H1 (cell line): Measurements from ENCODE around the gene RAG2. TPM values are rescaled to one million over a fixed set of nuclear protein-coding genes. Genes with fewer than 3 reads are reported as not detected.

Experiments
- CTCF ChIA-PET: fragments of 300-600 bp; sonication (Branson Sonifier 250); formaldehyde crosslinking; loops from one replicate; lab custom pipeline; 2021; ENCODE audit not compliant: partially characterized antibody; lab: Charles Lee
- POLR2A ChIA-PET: fragments of 300-600 bp; sonication (Branson Sonifier 250); formaldehyde crosslinking; loops from one replicate; lab custom pipeline; 2021; ENCODE audit warnings: inconsistent platforms; ENCODE audit not compliant: partially characterized antibody; lab: Charles Lee
- DNase-seq, 2 experiments: peaks; one replicate each; pipeline versions ENCODE4 v3.0.0 to v3.0.0-alpha.2; 2010 to 2022; ENCODE audit warnings: low spot score in 2 of 2, low read depth in 1 of 2, mixed read lengths in 1 of 2
- FAIRE-seq: peaks from 2 replicates; lab custom pipeline; 2011; peaks lifted over from hg19 to GRCh38; lab: Jason Lieb, UNC
- H2AFZ ChIP-seq: 2 replicates; pipeline ENCODE4 v1.8.1; 2012; ENCODE audit warnings: low read length, inconsistent platforms
- H2AK5ac ChIP-seq: 2 replicates; pipeline ENCODE4 v1.6.1; 2013; ENCODE audit warnings: low read depth, low read length
- H2BK120ac ChIP-seq: replicated peaks from 2 replicates; pipeline ENCODE3; 2013; ENCODE audit warnings: low read depth, low read length, inconsistent platforms
- H2BK12ac ChIP-seq: 2 replicates; pipeline ENCODE4 v1.6.1; 2013; ENCODE audit warnings: low read depth, low read length
- H2BK15ac ChIP-seq: 2 replicates; pipeline ENCODE4 v1.6.1; 2013; ENCODE audit warnings: low read length
- H2BK20ac ChIP-seq: 2 replicates; pipeline ENCODE4 v1.6.1; 2013; ENCODE audit warnings: low read length
- H2BK5ac ChIP-seq: 2 replicates; pipeline ENCODE4 v1.6.1; 2013; ENCODE audit warnings: low read depth, low read length
- H3K14ac ChIP-seq: 2 replicates; pipeline ENCODE4 v1.6.1; 2013; ENCODE audit warnings: inconsistent platforms; ENCODE audit not compliant: insufficient read length
- H3K18ac ChIP-seq: 2 replicates; pipeline ENCODE4 v1.6.1; 2013; ENCODE audit warnings: low read length; ENCODE audit errors: extremely low read depth
- H3K23ac ChIP-seq: 2 replicates; pipeline ENCODE4 v1.6.1; 2013; ENCODE audit warnings: inconsistent platforms; ENCODE audit not compliant: insufficient read length
- H3K23me2 ChIP-seq: 2 replicates; pipeline ENCODE4 v1.6.1; 2013; ENCODE audit warnings: low read depth, low read length
- H3K27ac ChIP-seq: 2 replicates; pipeline ENCODE4 v1.6.1; 2011; ENCODE audit warnings: low read depth, low read length, inconsistent platforms
- H3K27me3 ChIP-seq, 4 experiments: replicated peaks in 1 of 4; 1 replicate in 1 of 4; 2 replicates in 3 of 4; pipeline versions ENCODE4 v1.6.1 to v1.8.1; 2011 to 2013; ENCODE audit warnings: low read length in 3 of 4, mild to moderate bottlenecking in 3 of 4, inconsistent platforms in 2 of 4, mixed read lengths in 2 of 4, moderate library complexity in 1 of 4; ENCODE audit not compliant: control insufficient read depth in 3 of 4, insufficient read depth in 3 of 4; ENCODE audit errors: extremely low read depth in 1 of 4
- H3K36me3 ChIP-seq, 4 experiments: 2 replicates each; pipeline versions ENCODE4 v1.6.1 to v1.8.1; 2011 to 2013; ENCODE audit warnings: mild to moderate bottlenecking in 4 of 4, low read length in 3 of 4, moderate library complexity in 2 of 4, control low read depth in 1 of 4, inconsistent platforms in 1 of 4; ENCODE audit not compliant: insufficient read depth in 4 of 4, control insufficient read depth in 2 of 4
- H3K4ac ChIP-seq: replicated peaks from 2 replicates; pipeline ENCODE3; 2013; ENCODE audit warnings: low read length, low read depth, mixed read lengths, inconsistent platforms; ENCODE audit not compliant: insufficient read length
- H3K4me1 ChIP-seq, 4 experiments: replicated peaks in 1 of 4; 1 replicate in 1 of 4; 2 replicates in 3 of 4; pipeline versions ENCODE4 v1.6.1 to v1.8.1; 2011 to 2013; ENCODE audit warnings: low read length in 3 of 4, inconsistent platforms in 2 of 4, mixed read lengths in 1 of 4; ENCODE audit not compliant: insufficient read depth in 4 of 4, control insufficient read depth in 3 of 4
- H3K4me2 ChIP-seq, 2 experiments: 2 replicates each; pipeline versions ENCODE4 v1.6.1 to v1.8.1; 2011 to 2013; ENCODE audit warnings: low read depth in 2 of 2, low read length in 2 of 2, control low read depth in 1 of 2, inconsistent platforms in 1 of 2, mild to moderate bottlenecking in 1 of 2; ENCODE audit not compliant: insufficient read depth in 1 of 2
- H3K4me3 ChIP-seq, 4 experiments: fragments of 200-600, 300-600 bp in 1 of 4; sonication (generic), shearing (Covaris generic), sonication (Bioruptor Twin) in 1 of 4; 2 replicates each; pipeline versions ENCODE4 v1.5.1 to v1.8.1; 2011 to 2016; ENCODE audit warnings: low read length in 4 of 4, low read depth in 3 of 4, control low read depth in 2 of 4, inconsistent platforms in 2 of 4, mild to moderate bottlenecking in 2 of 4, mixed read lengths in 1 of 4, moderate library complexity in 1 of 4; ENCODE audit not compliant: insufficient read depth in 2 of 4; ENCODE audit errors: extremely low read depth in 1 of 4
- H3K56ac ChIP-seq: replicated peaks from 2 replicates; pipeline ENCODE3; 2013; ENCODE audit warnings: low read depth, mild to moderate bottlenecking, mixed read lengths, low read length, inconsistent platforms; ENCODE audit not compliant: insufficient read length
- H3K79me1 ChIP-seq: 2 replicates; pipeline ENCODE4 v1.6.1; 2013; ENCODE audit warnings: low read depth, low read length, control low read depth
- H3K79me2 ChIP-seq, 2 experiments: 2 replicates each; pipeline versions ENCODE4 v1.6.1 to v1.8.1; 2012 to 2013; ENCODE audit warnings: low read length in 2 of 2, mild to moderate bottlenecking in 2 of 2, inconsistent platforms in 1 of 2; ENCODE audit not compliant: insufficient read depth in 2 of 2, control insufficient read depth in 1 of 2
- H3K9ac ChIP-seq, 4 experiments: replicated peaks in 1 of 4; 1 replicate in 1 of 4; 2 replicates in 3 of 4; pipeline versions ENCODE4 v1.6.1 to v1.8.1; 2011 to 2013; ENCODE audit warnings: low read depth in 3 of 4, low read length in 3 of 4, control low read depth in 2 of 4, mild to moderate bottlenecking in 2 of 4, moderate library complexity in 2 of 4, inconsistent platforms in 1 of 4; ENCODE audit errors: extremely low read depth in 1 of 4
- H3K9me3 ChIP-seq, 2 experiments: 2 replicates each; pipeline versions ENCODE4 v1.6.1 to v1.8.1; 2012 to 2013; ENCODE audit warnings: mild to moderate bottlenecking in 2 of 2, moderate library complexity in 2 of 2, control low read depth in 1 of 2, inconsistent platforms in 1 of 2, low read depth in 1 of 2, low read length in 1 of 2, mixed read lengths in 1 of 2; ENCODE audit not compliant: insufficient read depth in 2 of 2
- H4K20me1 ChIP-seq, 2 experiments: replicated peaks in 1 of 2; 2 replicates each; pipeline versions ENCODE3 to v1.8.1; 2011 to 2013; ENCODE audit warnings: inconsistent platforms in 2 of 2, low read length in 2 of 2, mild to moderate bottlenecking in 1 of 2; ENCODE audit not compliant: insufficient read depth in 2 of 2, control insufficient read depth in 1 of 2
- H4K5ac ChIP-seq: 2 replicates; pipeline ENCODE4 v1.6.1; 2013; ENCODE audit warnings: low read length, low read depth, mixed read lengths, inconsistent platforms; ENCODE audit not compliant: insufficient read length
- H4K8ac ChIP-seq: 2 replicates; pipeline ENCODE4 v1.8.0; 2013; ENCODE audit warnings: mild to moderate bottlenecking, moderate library complexity, low read length, inconsistent platforms; ENCODE audit not compliant: insufficient read depth; ENCODE audit errors: extremely low read depth
- H4K91ac ChIP-seq: replicated peaks from 2 replicates; pipeline ENCODE3; 2013; ENCODE audit warnings: low read length, mixed read lengths, inconsistent platforms; ENCODE audit not compliant: insufficient read length
- CHD2 ChIP-seq: IDR thresholded peaks from 2 replicates; pipeline ENCODE4 v1.6.1; 2012; ENCODE audit warnings: low read length, improper control_type of control experiment
- HDAC2 ChIP-seq, 2 experiments: fragments of 300-600 bp in 1 of 2; sonication (generic) in 1 of 2; IDR thresholded peaks; 2 replicates each; pipeline ENCODE4 v1.6.1; 2011 to 2012; ENCODE audit warnings: low read depth in 2 of 2, low read length in 2 of 2, mild to moderate bottlenecking in 2 of 2, moderate library complexity in 2 of 2, borderline replicate concordance in 1 of 2, inconsistent platforms in 1 of 2
- KDM1A ChIP-seq: fragments of 200-600, 300-600 bp; sonication (generic); IDR thresholded peaks from 2 replicates; pipeline ENCODE4 v1.7.1; 2016; ENCODE audit warnings: mild to moderate bottlenecking, low read length, borderline replicate concordance
- NRF1 ChIP-seq: IDR thresholded peaks from 2 replicates; pipeline ENCODE4 v1.6.1; 2011; ENCODE audit warnings: mild to moderate bottlenecking, low read depth, low read length, improper control_type of control experiment
- SRF ChIP-seq: IDR thresholded peaks from 2 replicates; pipeline ENCODE4 v1.6.1; 2011; ENCODE audit warnings: mild to moderate bottlenecking, low read depth, low read length, moderate library complexity
- TAF7 ChIP-seq: optimal IDR thresholded peaks from 2 replicates; pipeline ENCODE3; 2011; ENCODE audit warnings: low read depth, mild to moderate bottlenecking, inconsistent platforms, low read length, moderate library complexity, borderline replicate concordance
- TBP ChIP-seq: IDR thresholded peaks from 2 replicates; pipeline ENCODE4 v1.6.1; 2011; ENCODE audit warnings: low read depth, low read length, improper control_type of control experiment
- WGBS, 2 experiments: shearing (Covaris generic) in 1 of 2; methylation state at CpG; one replicate each; pipeline versions ENCODE4 v1.1.6 to v1.1.7; 2013 to 2015; ENCODE audit warnings: low lambda C conversion rate in 2 of 2, mixed read lengths in 2 of 2, inconsistent platforms in 1 of 2, low coverage in 1 of 2, missing lambda C conversion rate in 1 of 2; ENCODE audit not compliant: insufficient replicate concordance in 2 of 2, insufficient coverage in 1 of 2, insufficient read length in 1 of 2; ENCODE audit errors: extremely low coverage in 1 of 2, missing lambda C conversion rate in 1 of 2; 5-methylcytosine and 5-hydroxymethylcytosine counted together
- polyA plus RNA-seq, 7 experiments: library from polyadenylated mRNA; depleted of rRNA in 3 of 7; stranded (reverse) in 5 of 7; unstranded in 2 of 7; fragments of >200 nt in 5 of 7; fragments of 200-250 nt in 2 of 7; gene quantifications; 1 replicate in 5 of 7; 2 replicates in 1 of 7; 4 replicates in 1 of 7; pipeline versions ENCODE4 v1.2.1 to v1.2.3, GENCODE V29; 2011 to 2013; ENCODE audit warnings: missing spikeins in 2 of 7, mixed read lengths in 2 of 7
- total RNA-seq: library from RNA; stranded (reverse); fragmentation: NEBNext Ultra II Directional; extraction: Animal tissue kit (Norgen Biotek cat#: 25700); gene quantifications from 2 replicates; pipeline ENCODE4 v1.2.1, GENCODE V29; 2021

RAG2 gene
- total and polyA plus RNA-seq, 2 of the 8 experiments (the other 6 are each of a cell fraction or from before 2014, with no cell fraction given): not detected

DNA sequence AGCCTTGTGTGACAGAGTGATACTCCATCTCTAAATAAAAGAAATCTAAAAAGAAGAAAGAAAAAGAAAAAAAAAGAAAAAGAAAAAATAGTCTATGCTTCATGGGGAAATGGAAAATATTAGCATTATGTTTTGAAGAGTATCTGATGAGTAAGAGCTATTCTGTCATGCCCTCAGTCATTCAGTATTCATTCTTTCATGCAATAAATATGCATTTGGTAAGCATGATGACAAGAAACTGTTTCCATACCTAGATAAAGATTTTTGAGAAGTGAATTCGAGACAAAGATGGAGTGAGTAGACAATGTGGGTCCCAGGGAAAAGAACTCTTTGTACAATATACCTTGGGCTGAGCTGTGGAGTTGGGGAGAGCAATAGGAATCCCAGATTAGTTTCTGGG lies 9.9 kb downstream of the RAG2 start:
- no peaks in the 10 kb centered on the region for H3K79me1 ChIP-seq
- no peak for FAIRE-seq
- H3K9me3 ChIP-seq: no peaks in the 10 kb centered on the region
- no peak overlapping the region for H4K91ac ChIP-seq
- H2AFZ ChIP-seq: no peak overlapping the region
- H4K5ac ChIP-seq: no peak overlapping the region
- H3K23me2 ChIP-seq: no peaks in the 10 kb centered on the region; the same call in 1 of the 2 replicates
- ChIA-PET POLR2A (no interaction called here), CTCF (interaction anchor here (0.8 to 3.6 kb wide), 2 partner anchors 11 to 24 kb away, joined by 5 to 14 read pairs; no protein-coding TSS in a partner anchor)
- no peak overlapping the region for H3K4ac ChIP-seq
- DNase-seq: no peak
- no peak overlapping the region for H2AK5ac ChIP-seq
- H3K27me3 ChIP-seq: peaks cover 0 to 4% (median 2%) of the 10 kb centered on the region in 4 experiments; a peak in 4 of 7 replicates
- H2BK12ac ChIP-seq: no peak overlapping the region
- no peak overlapping the region for H4K8ac ChIP-seq
- H2BK15ac ChIP-seq: no peak overlapping the region
- H3K79me2 ChIP-seq: no peaks in the 10 kb centered on the region
- no peak overlapping the region for H3K56ac ChIP-seq
- no peaks in the 10 kb centered on the region for H3K4me1 ChIP-seq
- WGBS, 2 experiments: 80% methylated on average over 1 of the region's 1 CpG; no CpG with 5 or more reads in 1 of the 2 experiments
- no peak overlapping the region for H2BK120ac ChIP-seq
- H4K20me1 ChIP-seq: no peaks in the 10 kb centered on the region
- H3K4me2 ChIP-seq: no peak overlapping the region
- no peak overlapping the region for H3K23ac ChIP-seq
- H2BK20ac ChIP-seq: no peak overlapping the region
- no peak overlapping the region for H3K4me3 ChIP-seq
- H3K9ac ChIP-seq: no peak overlapping the region
- no peak overlapping the region for H2BK5ac ChIP-seq
- no peak overlapping the region for H3K14ac ChIP-seq
- H3K36me3 ChIP-seq: no peaks in the 10 kb centered on the region
- no peak overlapping the region for H3K18ac ChIP-seq
- no peak overlapping the region for H3K27ac ChIP-seq
- TF ChIP-seq HDAC2 (IDR thresholded peaks at IDR 0.05; ENCODE audit: borderline replicate concordance in 1 of 2, low read depth in 2 of 2, low read length in 2 of 2) (no peak), CHD2 (no peak), KDM1A (no peak), NRF1 (no peak), TAF7 (no peak), SRF (no peak), TBP (no peak)
